HEK293 (cell line): ENCODE results near the gene CA11.

Experiments
- CTCF ChIP-seq: fragments of 450-650 bp; formaldehyde crosslinking; IDR thresholded peaks from 2 replicates; pipeline ENCODE4 v1.5.1; 2016; ENCODE audit warnings: missing biosample characterization, missing genetic modification characterization
- KLF16 ChIP-seq: fragments of 450-650 bp; formaldehyde crosslinking; IDR thresholded peaks from 2 replicates; pipeline ENCODE4 v1.5.1; 2017; ENCODE audit warnings: missing biosample characterization, missing genetic modification characterization
- ZEB2 ChIP-seq: fragments of 450-650 bp; formaldehyde crosslinking; IDR thresholded peaks from 2 replicates; pipeline ENCODE4 v1.5.1; 2016; ENCODE audit warnings: missing biosample characterization, missing genetic modification characterization
- ZNF221 ChIP-seq: fragments of 450-650 bp; formaldehyde crosslinking; IDR thresholded peaks from 2 replicates; pipeline ENCODE4 v1.5.1; 2017; ENCODE audit warnings: missing biosample characterization, missing genetic modification characterization, borderline replicate concordance
- ZNF280D ChIP-seq: fragments of 450-650 bp; formaldehyde crosslinking; IDR thresholded peaks from 2 replicates; pipeline ENCODE4 v1.5.1; 2016; ENCODE audit warnings: missing biosample characterization, missing genetic modification characterization
- ZNF302 ChIP-seq: fragments of 450-650 bp; formaldehyde crosslinking; IDR thresholded peaks from 2 replicates; pipeline ENCODE4 v1.5.1; 2016; ENCODE audit warnings: missing biosample characterization, missing genetic modification characterization, low read depth
- ZNF311 ChIP-seq: fragments of 450-650 bp; formaldehyde crosslinking; IDR thresholded peaks from 2 replicates; pipeline ENCODE4 v1.5.1; 2017; ENCODE audit warnings: missing biosample characterization, missing genetic modification characterization, borderline replicate concordance
- ZNF416 ChIP-seq: fragments of 450-650 bp; formaldehyde crosslinking; IDR thresholded peaks from 2 replicates; pipeline ENCODE4 v1.5.1; 2016; ENCODE audit warnings: missing biosample characterization, missing genetic modification characterization
- ZNF423 ChIP-seq: fragments of 450-650 bp; formaldehyde crosslinking; IDR thresholded peaks from 2 replicates; pipeline ENCODE4 v1.5.1; 2016; ENCODE audit warnings: missing biosample characterization, missing genetic modification characterization
- ZNF548 ChIP-seq: fragments of 450-650 bp; formaldehyde crosslinking; IDR thresholded peaks from 2 replicates; pipeline ENCODE4 v1.5.1; 2016; ENCODE audit warnings: missing biosample characterization, missing genetic modification characterization
- ZNF549 ChIP-seq: fragments of 450-650 bp; IDR thresholded peaks from 2 replicates; pipeline ENCODE4 v1.5.1; 2018; ENCODE audit warnings: missing biosample characterization, missing genetic modification characterization, mild to moderate bottlenecking, inconsistent platforms, moderate library complexity
- ZNF571 ChIP-seq: fragments of 450-650 bp; formaldehyde crosslinking; IDR thresholded peaks from 2 replicates; pipeline ENCODE4 v1.5.0; 2017; ENCODE audit warnings: missing biosample characterization, missing genetic modification characterization
- ZNF600 ChIP-seq: fragments of 450-650 bp; formaldehyde crosslinking; IDR thresholded peaks from 2 replicates; pipeline ENCODE4 v1.5.1; 2016; ENCODE audit warnings: missing biosample characterization, missing genetic modification characterization
- ZNF776 ChIP-seq: fragments of 450-650 bp; formaldehyde crosslinking; IDR thresholded peaks from 2 replicates; pipeline ENCODE4 v1.5.0; 2017; ENCODE audit warnings: missing biosample characterization, missing genetic modification characterization, borderline replicate concordance
- ZSCAN18 ChIP-seq: fragments of 450-650 bp; formaldehyde crosslinking; IDR thresholded peaks from 2 replicates; pipeline ENCODE4 v1.5.1; 2016; ENCODE audit warnings: missing biosample characterization, missing genetic modification characterization
- TF ChIP-seq, protein P1 (sequence below): fragments of 450-650 bp; formaldehyde crosslinking; IDR thresholded peaks from 2 replicates; pipeline ENCODE4 v1.5.1; 2016; ENCODE audit warnings: missing biosample characterization, missing genetic modification characterization
- TF ChIP-seq, protein P2 (sequence below): fragments of 450-650 bp; formaldehyde crosslinking; conservative IDR thresholded peaks from 2 replicates; pipeline ENCODE4 v1.5.1; 2016; ENCODE audit warnings: low read depth, missing biosample characterization, missing genetic modification characterization
- TF ChIP-seq, protein P3 (sequence below): fragments of 450-650 bp; formaldehyde crosslinking; IDR thresholded peaks from 2 replicates; pipeline ENCODE4 v1.5.1; 2016; ENCODE audit warnings: missing biosample characterization, missing genetic modification characterization, borderline replicate concordance

CA11 gene

GRCh38 chr19:48588670-48589401 lies 57.2 kb downstream of the CA11 start (continued):
- TF ChIP-seq ZNF600 (tag by site-specific recombination) (peak; percentile 47; the same call in 1 of the 2 replicates), ZNF571 (tag by site-specific recombination) (no peak), ZNF302 (no peak), ZNF311 (tag by site-specific recombination) (no peak), ZNF221 (no peak; the same call in 1 of the 2 replicates), ZNF549 (tag by site-specific recombination) (no peak), ZNF416 (tag by site-specific recombination) (0 out of 2 replicates have a peak, but pooled peaks have one; percentile 53), ZNF423 (tag by site-specific recombination) (0 out of 2 replicates have a peak, but pooled peaks have one; percentile 35), ZNF548 (tag by site-specific recombination) (no peak), ZNF280D (peak; percentile 99), ZEB2 (tag by site-specific recombination) (peak; percentile 67), CTCF (tag by site-specific recombination) (peak; percentile 100), ZSCAN18 (tag by site-specific recombination) (no peak), KLF16 (tag by site-specific recombination) (peak; percentile 60; the same call in 1 of the 2 replicates), ZNF776 (tag by site-specific recombination) (no peak)
- TF ChIP-seq, protein P1, sequence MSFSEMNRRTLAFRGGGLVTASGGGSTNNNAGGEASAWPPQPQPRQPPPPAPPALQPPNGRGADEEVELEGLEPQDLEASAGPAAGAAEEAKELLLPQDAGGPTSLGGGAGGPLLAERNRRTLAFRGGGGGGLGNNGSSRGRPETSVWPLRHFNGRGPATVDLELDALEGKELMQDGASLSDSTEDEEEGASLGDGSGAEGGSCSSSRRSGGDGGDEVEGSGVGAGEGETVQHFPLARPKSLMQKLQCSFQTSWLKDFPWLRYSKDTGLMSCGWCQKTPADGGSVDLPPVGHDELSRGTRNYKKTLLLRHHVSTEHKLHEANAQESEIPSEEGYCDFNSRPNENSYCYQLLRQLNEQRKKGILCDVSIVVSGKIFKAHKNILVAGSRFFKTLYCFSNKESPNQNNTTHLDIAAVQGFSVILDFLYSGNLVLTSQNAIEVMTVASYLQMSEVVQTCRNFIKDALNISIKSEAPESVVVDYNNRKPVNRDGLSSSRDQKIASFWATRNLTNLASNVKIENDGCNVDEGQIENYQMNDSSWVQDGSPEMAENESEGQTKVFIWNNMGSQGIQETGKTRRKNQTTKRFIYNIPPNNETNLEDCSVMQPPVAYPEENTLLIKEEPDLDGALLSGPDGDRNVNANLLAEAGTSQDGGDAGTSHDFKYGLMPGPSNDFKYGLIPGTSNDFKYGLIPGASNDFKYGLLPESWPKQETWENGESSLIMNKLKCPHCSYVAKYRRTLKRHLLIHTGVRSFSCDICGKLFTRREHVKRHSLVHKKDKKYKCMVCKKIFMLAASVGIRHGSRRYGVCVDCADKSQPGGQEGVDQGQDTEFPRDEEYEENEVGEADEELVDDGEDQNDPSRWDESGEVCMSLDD, result peak; percentile 81
- TF ChIP-seq, protein P2, sequence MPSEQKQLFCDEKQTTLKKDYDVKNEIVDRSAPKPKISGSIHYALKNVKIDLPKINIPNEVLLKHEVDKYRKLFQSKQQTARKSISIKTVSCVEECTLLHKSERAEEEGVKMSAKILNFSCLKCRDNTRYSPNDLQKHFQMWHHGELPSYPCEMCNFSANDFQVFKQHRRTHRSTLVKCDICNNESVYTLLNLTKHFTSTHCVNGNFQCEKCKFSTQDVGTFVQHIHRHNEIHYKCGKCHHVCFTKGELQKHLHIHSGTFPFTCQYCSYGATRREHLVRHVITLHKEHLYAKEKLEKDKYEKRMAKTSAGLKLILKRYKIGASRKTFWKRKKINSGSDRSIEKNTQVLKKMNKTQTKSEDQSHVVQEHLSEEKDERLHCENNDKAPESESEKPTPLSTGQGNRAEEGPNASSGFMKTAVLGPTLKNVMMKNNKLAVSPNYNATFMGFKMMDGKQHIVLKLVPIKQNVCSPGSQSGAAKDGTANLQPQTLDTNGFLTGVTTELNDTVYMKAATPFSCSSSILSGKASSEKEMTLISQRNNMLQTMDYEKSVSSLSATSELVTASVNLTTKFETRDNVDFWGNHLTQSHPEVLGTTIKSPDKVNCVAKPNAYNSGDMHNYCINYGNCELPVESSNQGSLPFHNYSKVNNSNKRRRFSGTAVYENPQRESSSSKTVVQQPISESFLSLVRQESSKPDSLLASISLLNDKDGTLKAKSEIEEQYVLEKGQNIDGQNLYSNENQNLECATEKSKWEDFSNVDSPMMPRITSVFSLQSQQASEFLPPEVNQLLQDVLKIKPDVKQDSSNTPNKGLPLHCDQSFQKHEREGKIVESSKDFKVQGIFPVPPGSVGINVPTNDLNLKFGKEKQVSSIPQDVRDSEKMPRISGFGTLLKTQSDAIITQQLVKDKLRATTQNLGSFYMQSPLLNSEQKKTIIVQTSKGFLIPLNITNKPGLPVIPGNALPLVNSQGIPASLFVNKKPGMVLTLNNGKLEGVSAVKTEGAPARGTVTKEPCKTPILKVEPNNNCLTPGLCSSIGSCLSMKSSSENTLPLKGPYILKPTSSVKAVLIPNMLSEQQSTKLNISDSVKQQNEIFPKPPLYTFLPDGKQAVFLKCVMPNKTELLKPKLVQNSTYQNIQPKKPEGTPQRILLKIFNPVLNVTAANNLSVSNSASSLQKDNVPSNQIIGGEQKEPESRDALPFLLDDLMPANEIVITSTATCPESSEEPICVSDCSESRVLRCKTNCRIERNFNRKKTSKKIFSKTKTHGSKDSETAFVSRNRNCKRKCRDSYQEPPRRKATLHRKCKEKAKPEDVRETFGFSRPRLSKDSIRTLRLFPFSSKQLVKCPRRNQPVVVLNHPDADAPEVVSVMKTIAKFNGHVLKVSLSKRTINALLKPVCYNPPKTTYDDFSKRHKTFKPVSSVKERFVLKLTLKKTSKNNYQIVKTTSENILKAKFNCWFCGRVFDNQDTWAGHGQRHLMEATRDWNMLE (tag by site-specific recombination), result no peak
- TF ChIP-seq, protein P3, sequence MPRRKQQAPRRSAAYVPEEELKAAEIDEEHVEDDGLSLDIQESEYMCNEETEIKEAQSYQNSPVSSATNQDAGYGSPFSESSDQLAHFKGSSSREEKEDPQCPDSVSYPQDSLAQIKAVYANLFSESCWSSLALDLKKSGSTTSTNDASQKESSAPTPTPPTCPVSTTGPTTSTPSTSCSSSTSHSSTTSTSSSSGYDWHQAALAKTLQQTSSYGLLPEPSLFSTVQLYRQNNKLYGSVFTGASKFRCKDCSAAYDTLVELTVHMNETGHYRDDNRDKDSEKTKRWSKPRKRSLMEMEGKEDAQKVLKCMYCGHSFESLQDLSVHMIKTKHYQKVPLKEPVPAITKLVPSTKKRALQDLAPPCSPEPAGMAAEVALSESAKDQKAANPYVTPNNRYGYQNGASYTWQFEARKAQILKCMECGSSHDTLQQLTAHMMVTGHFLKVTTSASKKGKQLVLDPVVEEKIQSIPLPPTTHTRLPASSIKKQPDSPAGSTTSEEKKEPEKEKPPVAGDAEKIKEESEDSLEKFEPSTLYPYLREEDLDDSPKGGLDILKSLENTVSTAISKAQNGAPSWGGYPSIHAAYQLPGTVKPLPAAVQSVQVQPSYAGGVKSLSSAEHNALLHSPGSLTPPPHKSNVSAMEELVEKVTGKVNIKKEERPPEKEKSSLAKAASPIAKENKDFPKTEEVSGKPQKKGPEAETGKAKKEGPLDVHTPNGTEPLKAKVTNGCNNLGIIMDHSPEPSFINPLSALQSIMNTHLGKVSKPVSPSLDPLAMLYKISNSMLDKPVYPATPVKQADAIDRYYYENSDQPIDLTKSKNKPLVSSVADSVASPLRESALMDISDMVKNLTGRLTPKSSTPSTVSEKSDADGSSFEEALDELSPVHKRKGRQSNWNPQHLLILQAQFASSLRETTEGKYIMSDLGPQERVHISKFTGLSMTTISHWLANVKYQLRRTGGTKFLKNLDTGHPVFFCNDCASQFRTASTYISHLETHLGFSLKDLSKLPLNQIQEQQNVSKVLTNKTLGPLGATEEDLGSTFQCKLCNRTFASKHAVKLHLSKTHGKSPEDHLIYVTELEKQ (tag by site-specific recombination), result no peak
